ENCODE measurements around the gene FOXK2.

FOXK2 gene

GRCh38 chr17:82527898-82528297, 8.4 kb downstream of the FOXK2 start:
- TF ChIP-seq CREB1 (IDR thresholded peaks at IDR 0.05; ENCODE audit: low read depth) (no peak), CEBPB (IDR thresholded peaks at IDR 0.05) (no peak), NFIC (IDR thresholded peaks at IDR 0.05) (no peak), TCF12 (IDR thresholded peaks at IDR 0.05; ENCODE audit: low read depth) (no peak), ZBTB7A (IDR thresholded peaks at IDR 0.05; ENCODE audit: low read depth) (no peak), TAF1 (IDR thresholded peaks at IDR 0.05; ENCODE audit: low read depth) (no peak), TEAD4 (IDR thresholded peaks at IDR 0.05) (no peak), EGR1 (IDR thresholded peaks at IDR 0.05) (no peak), YY1 (IDR thresholded peaks at IDR 0.05; ENCODE audit: low read depth) (no peak), EP300 (IDR thresholded peaks at IDR 0.05; ENCODE audit: borderline replicate concordance) (no peak), RAD21 (IDR thresholded peaks at IDR 0.05; ENCODE audit: low read depth) (no peak), REST (IDR thresholded peaks at IDR 0.05; ENCODE audit: low read depth) (no peak), FOXM1 (IDR thresholded peaks at IDR 0.05; ENCODE audit: borderline replicate concordance, low read depth) (no peak)
- TF ChIP-seq, protein P1, sequence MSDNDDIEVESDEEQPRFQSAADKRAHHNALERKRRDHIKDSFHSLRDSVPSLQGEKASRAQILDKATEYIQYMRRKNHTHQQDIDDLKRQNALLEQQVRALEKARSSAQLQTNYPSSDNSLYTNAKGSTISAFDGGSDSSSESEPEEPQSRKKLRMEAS (IDR thresholded peaks at IDR 0.05): no peak
- TF ChIP-seq, protein P2, sequence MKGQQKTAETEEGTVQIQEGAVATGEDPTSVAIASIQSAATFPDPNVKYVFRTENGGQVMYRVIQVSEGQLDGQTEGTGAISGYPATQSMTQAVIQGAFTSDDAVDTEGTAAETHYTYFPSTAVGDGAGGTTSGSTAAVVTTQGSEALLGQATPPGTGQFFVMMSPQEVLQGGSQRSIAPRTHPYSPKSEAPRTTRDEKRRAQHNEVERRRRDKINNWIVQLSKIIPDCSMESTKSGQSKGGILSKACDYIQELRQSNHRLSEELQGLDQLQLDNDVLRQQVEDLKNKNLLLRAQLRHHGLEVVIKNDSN (IDR thresholded peaks at IDR 0.05): no peak

DNA sequence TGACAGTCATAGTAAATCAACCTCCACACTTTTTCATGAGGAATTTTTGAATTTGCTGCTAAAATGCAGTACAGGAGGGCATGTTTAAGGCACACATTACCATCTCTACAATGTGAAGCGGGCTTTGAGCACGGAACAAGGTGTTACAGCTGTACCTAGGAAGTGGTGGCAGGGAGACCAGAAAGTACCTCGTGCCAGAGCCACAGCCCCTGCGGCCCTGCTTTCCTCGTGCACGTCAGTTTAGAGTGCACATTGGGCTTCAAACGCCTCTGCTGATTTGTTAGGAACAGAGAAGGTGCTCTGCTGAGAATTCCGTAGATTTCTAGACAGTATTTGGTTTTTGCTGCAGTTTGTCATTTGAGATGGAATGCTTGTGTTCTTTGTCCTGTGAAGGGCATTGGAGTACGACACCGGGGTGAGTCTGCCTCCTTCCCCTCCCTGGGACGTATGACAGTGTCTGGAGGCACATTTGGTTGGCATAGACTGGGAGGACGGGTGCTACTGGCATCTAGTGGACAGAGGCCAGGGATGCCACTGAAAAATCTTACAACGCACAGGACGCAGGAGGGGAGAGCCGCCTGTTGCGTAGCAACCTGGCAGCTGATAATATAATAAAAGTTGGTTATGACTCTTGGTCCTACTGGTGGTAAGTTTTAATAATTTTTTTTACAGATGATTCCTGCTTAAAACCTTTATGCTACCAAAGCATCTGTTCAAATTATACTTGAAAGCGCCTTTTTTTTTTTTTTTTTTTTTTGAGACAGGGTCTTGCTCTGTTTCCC, 9.1 kb downstream of the FOXK2 start:
- TF ChIP-seq TEAD4 (IDR thresholded peaks at IDR 0.05): peak; percentile 35; the same call in 1 of the 2 replicates
- peak; percentile 50 for TF ChIP-seq RAD21 (IDR thresholded peaks at IDR 0.05; ENCODE audit: low read depth)
- no peak for TF ChIP-seq TCF12 (IDR thresholded peaks at IDR 0.05; ENCODE audit: low read depth)
- TF ChIP-seq, protein P2 (IDR thresholded peaks at IDR 0.05): no peak

DNA sequence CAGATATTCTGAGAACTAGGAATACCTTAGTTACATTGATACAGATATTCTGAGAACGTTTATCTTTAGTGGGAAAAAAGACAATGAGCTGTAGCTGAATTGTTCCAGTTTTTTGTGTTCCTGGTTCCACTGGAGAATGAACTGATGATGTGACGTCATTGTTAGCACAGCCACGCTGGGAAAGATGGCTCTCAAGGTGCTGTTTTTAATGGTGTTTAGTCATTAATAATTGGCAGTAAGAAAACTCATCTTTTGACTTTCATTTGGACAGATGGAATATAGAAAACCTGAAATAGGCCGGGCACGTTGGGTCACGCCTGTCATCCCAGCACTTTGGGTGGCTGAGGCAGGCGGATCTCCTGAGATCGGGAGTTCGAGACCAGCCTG, 10.4 kb downstream of the FOXK2 start:
- TF ChIP-seq ZBTB7A (IDR thresholded peaks at IDR 0.05; ENCODE audit: low read depth) (no peak), TEAD4 (IDR thresholded peaks at IDR 0.05) (no peak), CEBPB (IDR thresholded peaks at IDR 0.05) (no peak)

GRCh38 chr17:82531431-82531881, 11.9 kb downstream of the FOXK2 start:
- no peak for TF ChIP-seq TCF12 (IDR thresholded peaks at IDR 0.05; ENCODE audit: low read depth)
- TF ChIP-seq ZBTB7A (IDR thresholded peaks at IDR 0.05; ENCODE audit: low read depth): no peak
- TF ChIP-seq REST (IDR thresholded peaks at IDR 0.05; ENCODE audit: low read depth): no peak
- TF ChIP-seq FOXM1 (IDR thresholded peaks at IDR 0.05; ENCODE audit: borderline replicate concordance, low read depth): no peak
- TF ChIP-seq, protein P2 (IDR thresholded peaks at IDR 0.05): no peak
- no peak for TF ChIP-seq TAF1 (IDR thresholded peaks at IDR 0.05; ENCODE audit: low read depth)

DNA sequence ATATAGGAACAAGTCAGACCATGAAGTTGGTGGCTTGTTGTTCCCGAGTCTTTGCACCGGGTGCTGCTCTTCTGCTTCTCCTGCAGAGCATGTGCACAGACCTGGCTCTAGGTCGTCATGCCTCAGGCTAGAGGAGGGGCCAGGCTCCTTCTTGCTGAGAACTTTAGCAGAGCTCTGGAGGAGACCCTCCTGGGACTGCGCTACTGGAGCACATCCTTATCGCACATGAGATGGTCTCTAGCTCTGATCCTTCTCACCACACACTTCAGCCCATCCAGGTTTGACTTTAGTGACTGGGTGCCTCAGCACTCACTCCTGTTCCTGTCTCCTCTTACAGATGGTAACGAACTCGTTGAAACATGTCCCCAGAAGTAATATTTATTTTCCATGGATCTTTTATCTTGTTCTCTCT, 14.9 kb downstream of the FOXK2 start:
- TF ChIP-seq CEBPB (IDR thresholded peaks at IDR 0.05) (no peak), YY1 (IDR thresholded peaks at IDR 0.05; ENCODE audit: low read depth) (no peak), EGR1 (IDR thresholded peaks at IDR 0.05) (no peak), ZBTB7A (IDR thresholded peaks at IDR 0.05; ENCODE audit: low read depth) (no peak), NFIC (IDR thresholded peaks at IDR 0.05) (no peak), TAF1 (IDR thresholded peaks at IDR 0.05; ENCODE audit: low read depth) (no peak), RAD21 (IDR thresholded peaks at IDR 0.05; ENCODE audit: low read depth) (no peak), FOXM1 (IDR thresholded peaks at IDR 0.05; ENCODE audit: borderline replicate concordance, low read depth) (no peak), EP300 (IDR thresholded peaks at IDR 0.05; ENCODE audit: borderline replicate concordance) (no peak), CREB1 (IDR thresholded peaks at IDR 0.05; ENCODE audit: low read depth) (no peak), TEAD4 (IDR thresholded peaks at IDR 0.05) (no peak), REST (IDR thresholded peaks at IDR 0.05; ENCODE audit: low read depth) (no peak), TCF12 (IDR thresholded peaks at IDR 0.05; ENCODE audit: low read depth) (no peak)
- TF ChIP-seq, protein P1 (IDR thresholded peaks at IDR 0.05): no peak
- TF ChIP-seq, protein P2 (IDR thresholded peaks at IDR 0.05): no peak
